ENCODE results near the gene LBH. TPM values are rescaled to one million over a fixed set of nuclear protein-coding genes. Genes with fewer than 3 reads are reported as not detected.

The LBH gene
- polyA plus RNA-seq, 5 donors, result 88.6 to 174 (median 129) TPM

GRCh38 chr2:30272286-30272685, 41.0 kb downstream of the LBH start:
- no peak for DNase-seq

GRCh38 chr2:30272761-30273573, 41.6 kb downstream of the LBH start:
- DNase-seq, result no peak

- no peak for DNase-seq
These were observed 42.2 kb downstream of the LBH start for GRCh38 chr2:30273574-30273929.

- DNase-seq, result no peak
These were observed 43.9 kb downstream of the LBH start for GRCh38 chr2:30275256-30275655.

- DNase-seq, result no peak
These were observed 45.1 kb downstream of the LBH start for GRCh38 chr2:30276455-30276911.

DNA sequence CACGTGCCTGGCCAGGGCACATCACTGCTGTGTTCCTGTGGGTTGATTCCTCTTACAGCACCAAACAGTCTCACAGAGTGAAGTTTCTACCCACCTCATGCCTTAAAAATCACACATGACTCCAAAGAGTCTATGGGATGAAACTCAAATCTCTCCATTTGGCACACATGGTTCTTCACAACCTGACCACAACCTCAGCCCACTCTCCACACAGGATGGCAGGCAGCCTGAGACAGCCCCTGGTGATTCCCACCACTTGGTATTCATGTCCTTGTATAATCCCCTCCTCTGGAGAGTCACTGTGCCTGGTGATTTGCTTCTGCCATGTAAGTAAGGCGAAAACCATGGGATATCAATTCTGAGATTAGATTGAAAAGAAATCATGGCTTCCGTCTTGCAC, 46.2 kb downstream of the LBH start:
- no peak for DNase-seq

- no peak for DNase-seq
These were observed 47.1 kb downstream of the LBH start for GRCh38 chr2:30278419-30278818.

- no peak for DNase-seq
These were observed 49.5 kb downstream of the LBH start for GRCh38 chr2:30280596-30281434.

GRCh38 chr2:30282081-30282480, 50.7 kb downstream of the LBH start:
- DNase-seq, result no peak

GRCh38 chr2:30282721-30283120, 51.4 kb downstream of the LBH start:
- no peak for DNase-seq

- DNase-seq, result no peak
These were observed 52.7 kb downstream of the LBH start for GRCh38 chr2:30283931-30284565.

GRCh38 chr2:30285758-30286157, 54.4 kb downstream of the LBH start:
- DNase-seq, result no peak

GRCh38 chr2:30287190-30287840, 56.0 kb downstream of the LBH start:
- no peak for DNase-seq

DNA sequence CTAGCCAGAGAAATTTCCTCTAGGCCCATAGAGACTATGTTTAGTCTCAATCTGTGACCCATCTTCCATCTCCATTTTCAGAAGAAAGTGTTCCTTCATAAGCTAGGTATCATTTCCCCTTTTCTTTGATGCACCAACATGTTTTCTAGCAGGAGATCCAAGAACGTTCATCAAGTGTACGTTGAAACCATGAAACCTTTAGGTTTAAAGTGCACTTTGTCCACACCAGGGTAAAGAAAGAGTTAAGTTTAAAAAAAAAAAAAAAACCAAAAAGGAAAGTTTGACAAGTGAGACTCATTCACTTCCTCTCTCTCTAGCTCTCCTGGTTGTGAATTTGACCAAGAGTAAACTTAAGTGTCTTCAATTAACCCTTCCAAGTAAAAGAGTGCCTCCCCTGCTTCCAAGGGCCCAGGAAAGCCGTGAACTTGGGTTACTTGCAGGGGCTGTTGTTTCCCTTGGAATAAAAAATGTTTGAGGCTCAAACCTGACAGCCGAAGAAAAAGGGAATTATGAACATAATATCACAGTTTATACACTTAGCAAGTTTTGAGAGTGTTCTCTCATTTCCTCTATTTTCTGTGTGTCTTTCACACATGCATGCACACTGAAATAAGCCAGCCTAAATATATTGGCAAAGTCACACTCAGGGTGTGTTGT, 56.7 kb downstream of the LBH start:
- no peak for DNase-seq

DNA sequence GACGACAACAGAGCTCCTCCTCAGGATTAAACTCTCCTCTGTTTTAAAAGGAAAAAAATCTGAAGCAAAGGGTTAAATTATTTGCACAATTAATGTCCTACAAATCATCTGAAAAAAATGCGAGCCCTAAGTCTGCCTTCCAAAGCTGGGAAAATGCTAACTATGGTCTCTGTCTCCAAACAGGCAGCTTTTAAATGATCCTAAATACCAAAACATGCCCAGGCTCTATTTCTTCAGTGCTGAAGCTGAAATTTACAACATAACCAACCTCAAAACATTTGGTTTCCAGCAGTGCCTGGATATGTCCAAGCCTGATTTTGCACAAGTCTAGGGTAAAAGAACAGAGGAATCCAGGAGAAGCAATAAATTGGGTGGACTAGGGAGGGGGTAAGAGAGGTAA, 57.2 kb downstream of the LBH start:
- DNase-seq, result no peak

DNA sequence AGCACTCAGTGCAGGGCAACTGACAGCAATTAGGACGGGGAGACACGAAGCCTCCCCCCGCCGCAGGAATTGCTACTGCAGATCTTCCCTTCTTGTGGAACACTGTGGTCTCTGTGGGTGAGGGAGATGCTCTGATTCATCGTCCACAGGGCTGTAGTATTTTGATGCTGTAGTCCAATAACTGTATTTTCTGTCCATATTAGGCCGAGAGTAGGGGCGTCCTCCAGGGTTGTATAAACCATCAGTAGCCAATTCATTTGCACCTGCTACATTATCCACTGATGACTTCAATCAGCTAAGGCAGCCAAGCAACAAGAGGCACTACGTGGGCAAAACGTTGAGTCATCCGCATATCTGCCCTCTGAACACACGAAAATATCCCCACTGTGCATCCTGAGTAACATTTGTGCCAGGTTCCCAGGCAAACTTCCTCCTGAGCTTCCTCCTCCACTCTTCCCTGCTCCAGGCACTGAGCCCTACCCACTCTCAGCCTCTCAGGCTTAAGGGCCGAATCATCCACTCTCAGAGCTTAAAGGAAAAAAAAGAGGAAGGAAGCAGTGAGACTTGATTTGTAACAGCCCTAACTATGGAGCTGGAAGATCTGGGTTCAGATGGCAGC, 62.1 kb downstream of the LBH start:
- no peak for DNase-seq

DNA sequence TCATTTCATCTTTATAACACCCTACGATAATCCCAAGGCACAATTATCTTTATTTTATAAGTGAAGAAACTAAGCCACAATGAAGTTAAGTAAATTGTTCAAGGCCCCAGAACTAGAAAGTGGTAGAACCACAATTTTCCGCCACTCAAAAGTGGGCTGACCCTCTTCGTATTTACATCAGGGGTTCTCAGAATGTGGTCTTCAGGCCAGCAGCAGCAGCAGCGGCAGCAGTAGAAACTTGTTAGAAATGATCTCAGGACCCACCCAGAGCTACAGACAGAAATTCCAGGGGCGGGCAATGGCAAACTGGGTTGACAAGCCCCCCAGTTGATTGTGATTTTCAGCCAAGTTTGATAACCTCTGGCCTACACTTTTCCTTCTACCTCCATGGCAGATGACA, 62.8 kb downstream of the LBH start:
- DNase-seq, result no peak

- DNase-seq, result no peak
These were observed 65.2 kb downstream of the LBH start for GRCh38 chr2:30296496-30296895.

DNA sequence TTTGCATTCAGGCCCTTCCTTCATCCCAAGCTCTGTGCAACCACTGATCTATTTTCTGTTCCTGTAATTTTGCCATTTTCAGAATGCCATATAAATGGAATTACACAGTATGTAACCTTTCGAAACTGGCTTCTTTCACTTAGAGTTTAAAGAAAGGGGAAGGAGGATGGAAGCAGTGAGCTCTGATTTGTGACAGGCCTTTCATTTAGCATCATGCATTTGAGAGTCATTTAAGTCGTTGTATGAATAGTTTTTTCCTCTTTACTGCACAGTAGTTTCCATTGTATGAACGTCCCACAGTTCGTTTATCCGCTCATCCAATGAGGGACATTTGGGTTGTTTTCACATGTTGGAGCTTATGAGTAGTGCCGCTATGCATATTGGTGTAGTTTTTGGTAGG, 67.0 kb downstream of the LBH start:
- DNase-seq, result no peak

DNA sequence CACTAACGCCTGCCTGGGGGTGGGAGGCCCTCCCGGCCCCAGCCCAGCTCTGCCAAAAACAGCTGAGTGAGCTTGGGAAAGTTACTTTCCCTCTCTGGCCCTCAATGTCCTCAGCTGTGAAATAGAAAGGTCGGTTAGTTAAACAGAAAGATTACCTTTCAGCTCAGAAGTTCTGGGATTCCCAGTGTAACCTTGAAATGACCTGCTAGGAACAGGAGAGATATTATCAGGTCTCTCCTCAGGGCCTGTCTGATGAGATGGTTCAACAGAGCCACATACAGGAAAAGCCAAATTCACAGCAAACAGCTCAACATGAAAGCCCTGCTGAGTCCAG, 68.8 kb downstream of the LBH start:
- DNase-seq, result no peak

Data from right lung (tissue), 5 donors.